Transverse colon (tissue), 1 donor: ENCODE data around the gene TICAM2.

Experiments used
- EP300 ChIP-seq: sonication (generic); formaldehyde crosslinking; IDR thresholded peaks from one replicate; pipeline ENCODE4 v1.6.1; 2017; ENCODE audit warnings: antibody characterized with exemption, low read depth
- POLR2A ChIP-seq: fragments of 450-650 bp; IDR thresholded peaks from one replicate; pipeline ENCODE4 v1.6.1; 2016; ENCODE audit warnings: antibody characterized with exemption, mild to moderate bottlenecking, moderate library complexity

DNA sequence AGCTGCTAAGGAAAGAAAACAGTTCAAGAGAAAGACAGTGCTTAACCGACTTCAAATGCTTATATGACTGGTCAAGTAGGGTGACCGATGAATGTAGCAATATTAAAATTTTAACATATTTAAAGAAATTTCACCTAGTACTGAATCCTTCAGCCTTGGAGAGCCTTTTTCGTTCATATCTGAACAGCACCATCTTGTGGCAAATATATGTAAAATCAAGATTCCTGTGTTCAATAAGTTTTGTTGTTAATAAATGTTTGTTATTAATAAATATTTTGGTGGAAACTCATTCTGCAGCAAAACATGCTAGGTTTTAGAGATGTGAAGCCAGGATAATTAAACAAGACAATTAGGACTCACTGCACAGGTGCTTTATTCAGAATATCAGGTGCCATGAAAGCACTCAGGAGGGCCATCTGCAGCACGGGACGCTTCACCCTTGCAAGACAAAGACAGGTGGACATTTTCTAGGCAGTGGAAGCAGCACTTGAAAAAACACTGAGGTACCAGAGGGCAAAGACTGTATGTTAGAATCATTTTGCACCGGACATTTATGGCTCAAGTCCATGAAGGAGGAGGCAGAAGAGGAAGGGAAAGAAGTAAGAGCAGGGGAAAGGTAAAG lies 15.6 kb downstream of the TICAM2 start:
- TF ChIP-seq EP300 (no peak), POLR2A (no peak)
